HG03039 (cell line): ENCODE data around the gene EPHA4.

Experiments
- ATAC-seq: cut with Tn5 transposase; IDR thresholded peaks from one replicate; pipeline ENCODE4 v1.9.1; 2021; ENCODE audit warnings: mild to moderate bottlenecking, moderate library complexity; ENCODE audit not compliant: unreplicated experiment

Gene EPHA4

GRCh38 chr2:221480821-221481220 is 91.3 kb downstream of the EPHA4 start:
- no peak for ATAC-seq

GRCh38 chr2:221480163-221480562 is 91.9 kb downstream of the EPHA4 start:
- no peak for ATAC-seq

- no peak for ATAC-seq
Observed at GRCh38 chr2:221478485-221478863, 93.6 kb downstream of the EPHA4 start.

- no peak for ATAC-seq
Observed at GRCh38 chr2:221477714-221478484, 94.2 kb downstream of the EPHA4 start.

DNA sequence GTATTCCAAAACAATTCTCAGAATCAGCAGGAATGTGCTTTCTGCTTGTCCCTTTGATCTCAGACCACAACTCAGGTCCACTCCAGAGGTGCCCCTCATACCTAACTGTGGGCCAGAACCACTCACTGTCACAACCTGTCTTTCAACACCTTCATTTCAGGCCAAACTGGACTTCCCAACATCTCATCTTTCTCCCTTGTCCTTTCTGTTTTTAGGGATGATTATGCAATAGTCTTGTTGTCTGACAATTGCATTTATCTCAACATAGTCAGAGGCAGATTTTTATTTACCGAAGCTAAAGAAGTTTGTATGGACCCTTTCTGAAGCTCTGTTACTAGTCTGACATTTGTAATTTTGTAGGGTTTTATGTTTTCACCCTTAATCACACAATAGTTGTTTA is 95.9 kb downstream of the EPHA4 start:
- ATAC-seq, result no peak

- ATAC-seq, result no peak
Observed at GRCh38 chr2:221473451-221473850, 98.7 kb downstream of the EPHA4 start.

DNA sequence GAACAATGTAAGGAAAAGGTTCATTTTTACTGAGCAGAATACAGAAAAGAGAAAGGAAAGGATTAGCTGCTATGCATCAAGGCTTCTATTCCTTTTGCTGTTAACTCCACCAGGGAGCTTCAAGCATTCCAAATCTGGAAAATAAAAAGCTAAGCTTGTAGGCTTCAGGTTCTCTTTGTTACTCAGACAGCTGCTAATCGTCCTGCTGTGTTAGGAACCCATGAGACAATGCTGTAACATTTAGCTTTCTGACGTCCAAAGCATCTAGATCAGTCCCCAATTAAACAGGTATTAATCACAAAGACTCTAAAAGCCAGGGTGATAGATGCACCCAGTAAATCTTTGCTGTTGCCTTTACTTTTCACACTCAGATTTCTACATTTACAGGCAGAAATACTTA is 103.8 kb downstream of the EPHA4 start:
- no peak for ATAC-seq

- ATAC-seq, result no peak
Observed at GRCh38 chr2:221467610-221468009, 104.5 kb downstream of the EPHA4 start.

DNA sequence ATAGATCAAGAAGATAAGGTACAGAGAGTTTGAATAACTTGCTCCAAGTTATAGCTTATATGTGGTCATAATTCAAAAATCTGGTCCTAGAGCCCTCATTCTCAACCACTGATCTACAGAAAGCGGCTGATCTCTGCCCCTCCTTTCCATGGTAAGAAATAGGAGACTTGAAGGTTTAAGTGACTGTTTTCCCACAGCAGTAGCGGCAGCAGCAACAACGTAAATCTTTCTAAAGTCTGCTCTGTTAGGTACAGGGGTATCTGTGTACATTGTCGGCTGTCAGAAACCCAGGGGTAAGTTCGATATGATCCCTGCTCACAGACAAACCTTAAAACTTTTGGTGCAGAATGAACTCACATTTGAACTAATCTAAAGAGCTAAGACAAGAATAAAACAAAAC is 105.4 kb downstream of the EPHA4 start:
- no peak for ATAC-seq

DNA sequence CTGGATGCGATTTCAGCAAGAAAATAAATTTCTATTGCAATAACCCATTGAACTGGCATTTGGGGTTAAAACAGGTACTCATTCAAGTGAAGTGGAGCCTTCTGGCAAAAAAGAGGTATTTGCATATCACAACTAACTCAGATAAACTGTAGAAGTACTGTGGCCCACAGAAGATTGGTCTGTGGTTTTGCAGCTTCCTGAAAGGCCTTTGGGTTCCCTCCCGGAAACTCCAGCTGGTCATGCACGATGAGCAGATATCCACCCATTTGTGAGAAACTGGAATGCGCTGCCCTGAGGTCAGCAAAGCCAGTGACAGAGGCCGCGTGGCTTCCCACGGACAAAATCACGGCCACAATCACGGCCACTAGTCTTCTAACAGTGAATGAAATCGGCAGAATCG is 106.3 kb downstream of the EPHA4 start:
- no peak for ATAC-seq

GRCh38 chr2:221464971-221465370 is 107.1 kb downstream of the EPHA4 start:
- no peak for ATAC-seq

GRCh38 chr2:221463241-221463896 is 108.7 kb downstream of the EPHA4 start:
- no peak for ATAC-seq

DNA sequence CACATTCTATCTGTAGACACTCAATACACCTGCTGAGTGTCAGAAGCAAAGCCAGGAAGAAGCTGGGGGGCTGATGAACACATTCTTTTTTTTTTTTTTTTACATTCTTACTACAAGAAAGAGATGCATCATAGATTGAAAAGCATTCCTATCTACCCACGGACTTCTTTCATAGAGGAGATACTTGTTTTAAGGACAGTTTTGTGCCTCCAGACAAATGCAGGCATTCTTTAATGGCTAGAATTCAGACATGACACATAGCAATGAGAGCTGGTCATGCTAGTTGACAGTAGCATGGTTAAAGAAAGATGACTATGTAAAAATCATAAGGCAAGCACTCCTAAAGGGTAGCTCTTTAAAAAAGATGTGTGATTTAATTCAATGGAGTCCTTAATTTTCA is 110.2 kb downstream of the EPHA4 start:
- ATAC-seq, result no peak

- ATAC-seq, result no peak
Observed at GRCh38 chr2:221460136-221460535, 112.0 kb downstream of the EPHA4 start.

- no peak for ATAC-seq
Observed at GRCh38 chr2:221458578-221458977, 113.5 kb downstream of the EPHA4 start.

DNA sequence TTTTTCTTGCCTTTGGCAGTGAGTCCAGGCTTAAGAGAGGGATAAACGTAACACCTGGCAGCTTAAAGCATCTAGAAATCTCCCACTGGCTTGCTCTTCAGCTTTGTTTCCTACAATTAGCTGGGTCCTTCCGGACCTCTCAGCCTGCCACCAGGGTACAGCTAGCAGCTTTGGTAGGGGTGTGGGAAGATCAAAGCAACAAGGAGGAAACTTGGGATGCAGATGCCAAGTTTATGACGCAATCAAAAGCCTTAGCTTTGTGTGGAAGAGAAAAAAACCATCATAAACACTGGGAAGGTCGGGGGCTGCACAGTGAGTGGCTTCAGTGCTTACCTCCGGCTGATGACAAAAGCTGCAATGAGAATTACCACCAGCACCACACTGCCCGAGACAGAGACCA is 116.9 kb downstream of the EPHA4 start:
- ATAC-seq, result no peak

DNA sequence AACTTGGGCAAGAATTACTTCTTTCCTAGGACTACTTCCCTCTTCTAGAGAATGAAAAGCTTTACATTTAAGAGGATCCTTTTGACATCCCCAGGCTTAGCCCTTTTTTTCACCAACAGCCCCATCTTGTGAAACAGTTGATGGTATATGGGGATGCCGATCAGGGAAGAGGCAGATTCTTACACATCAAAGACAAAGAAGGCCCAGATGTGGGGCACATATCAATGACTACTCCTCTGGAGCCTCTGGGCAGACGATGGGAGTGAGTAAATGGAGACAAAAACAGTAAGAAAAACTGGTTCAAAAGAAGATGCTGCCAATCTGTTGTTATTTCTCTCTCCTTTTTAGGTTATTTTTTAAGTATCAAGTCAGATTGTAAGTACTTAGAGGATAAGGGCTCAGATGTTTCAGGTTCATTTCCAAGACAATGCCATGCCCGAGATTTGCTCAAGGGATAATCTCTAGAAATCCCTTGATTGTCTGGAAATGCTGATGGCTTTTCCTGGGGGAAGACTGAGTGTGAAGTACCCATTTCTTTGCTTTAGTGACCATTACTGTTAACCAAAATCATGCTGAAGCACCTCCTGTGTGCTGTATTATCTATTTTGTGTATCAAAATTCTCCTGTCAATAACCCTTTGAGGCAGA is 117.5 kb downstream of the EPHA4 start:
- ATAC-seq, result no peak

DNA sequence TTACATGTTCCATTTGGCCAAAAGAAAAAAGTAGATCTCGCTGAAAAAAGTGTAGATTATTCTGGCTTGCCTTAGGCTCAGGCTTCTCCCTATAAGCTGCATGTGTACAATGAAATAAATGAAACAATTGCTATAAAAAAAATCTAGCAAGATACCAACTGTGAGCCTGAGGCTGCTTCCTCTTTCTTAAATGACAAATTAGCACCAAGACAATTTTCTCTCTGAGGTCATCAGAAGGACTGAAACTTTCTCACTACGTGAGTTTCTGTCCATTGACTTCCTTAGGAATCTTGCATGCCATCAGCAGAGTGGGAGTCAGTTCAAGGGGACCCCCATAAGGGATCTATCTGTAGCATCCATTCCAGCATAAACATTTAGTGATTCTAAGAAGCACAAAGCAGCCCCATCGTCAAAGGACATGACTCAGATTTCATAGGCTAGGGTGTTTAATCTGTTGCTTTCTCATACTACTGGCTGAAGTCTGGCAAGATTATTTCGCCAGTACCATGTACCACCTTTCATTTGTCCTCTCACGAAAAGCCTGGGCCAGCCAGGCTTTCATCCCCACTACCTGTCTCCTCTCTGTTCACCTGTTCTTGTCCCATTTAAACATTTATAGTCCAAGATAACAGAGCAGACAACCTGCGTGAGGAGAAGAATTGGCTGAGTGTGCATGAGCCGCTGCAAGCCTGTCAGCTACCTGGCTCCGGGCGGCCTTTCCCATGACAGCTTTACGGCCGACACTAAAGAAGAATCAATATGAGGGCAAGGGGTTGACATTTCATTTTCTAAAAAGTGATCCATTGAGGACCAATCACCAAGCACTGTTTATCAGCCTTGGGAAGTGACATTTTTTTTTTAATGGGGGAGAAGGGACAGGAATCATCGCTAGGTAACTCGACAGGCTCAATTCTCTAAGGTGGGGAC is 120.0 kb downstream of the EPHA4 start:
- no peak for ATAC-seq

DNA sequence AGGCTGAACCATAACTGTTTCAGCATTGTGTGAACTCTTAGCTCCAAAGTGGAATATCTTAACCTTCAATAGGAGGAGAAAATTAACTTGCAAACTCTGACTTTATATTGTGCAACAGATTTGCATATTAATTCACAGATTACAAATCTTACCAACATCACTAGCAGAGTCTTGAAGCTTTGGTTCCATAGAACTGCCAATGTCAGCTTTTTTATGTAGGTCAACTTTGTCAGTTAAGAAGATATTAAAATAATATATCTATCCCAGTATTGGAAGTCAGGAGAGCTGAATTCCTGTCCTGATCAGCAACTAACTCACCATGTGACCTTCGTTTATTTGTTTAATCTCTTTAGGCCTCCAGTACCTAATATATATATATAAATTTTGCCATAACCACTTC is 121.8 kb downstream of the EPHA4 start:
- ATAC-seq, result no peak

GRCh38 chr2:221449406-221449805 is 122.7 kb downstream of the EPHA4 start:
- no peak for ATAC-seq

DNA sequence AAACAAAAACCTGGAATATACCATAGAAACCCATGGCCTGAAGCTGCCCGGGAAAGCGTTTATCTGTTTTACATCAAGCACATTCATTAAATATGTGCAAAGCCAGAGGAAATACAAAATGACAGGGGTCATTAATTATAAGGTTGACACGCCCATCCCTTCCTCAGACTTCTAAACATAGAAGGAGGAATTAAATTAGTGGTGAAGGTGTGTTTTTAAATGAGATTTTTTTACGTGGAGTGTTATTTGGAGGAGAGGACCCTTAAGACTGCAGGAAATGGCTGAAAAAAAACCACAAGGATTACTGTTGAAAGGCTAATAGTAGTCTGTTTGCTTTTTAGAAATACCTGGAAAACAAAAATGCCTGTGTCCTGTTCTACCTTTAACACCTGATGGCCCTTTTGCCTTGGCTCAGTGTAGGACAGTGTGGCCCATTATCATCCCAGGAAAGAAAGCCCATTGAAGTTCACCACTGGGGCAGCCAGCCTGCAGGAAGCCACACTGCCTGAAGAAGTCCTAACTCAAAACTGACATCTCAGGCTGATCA is 123.2 kb downstream of the EPHA4 start:
- no peak for ATAC-seq
